ENCODE results near the gene CDR2.

The CDR2 gene

GRCh38 chr16:22337849-22338635 lies 36.4 kb downstream of the CDR2 start:
- no peak overlapping the region for H3K4me2 ChIP-seq
- H3K9ac ChIP-seq = no peak overlapping the region
- no peaks in the 10 kb centered on the region for H4K20me1 ChIP-seq
- H3K27ac ChIP-seq = no peak overlapping the region
- no peak overlapping the region for H3K4me3 ChIP-seq
- H3K36me3 ChIP-seq = peaks cover 44% of the 10 kb centered on the region
- TF ChIP-seq Cebpa-rat (IDR thresholded peaks at IDR 0.05) = no peak
- H3K9me3 ChIP-seq = peaks cover 62% of the 10 kb centered on the region
- no peaks in the 10 kb centered on the region for H3K27me3 ChIP-seq
- no peaks in the 10 kb centered on the region for H3K4me1 ChIP-seq

- Histone ChIP-seq H3K9me3 (peaks cover 62% of the 10 kb centered on the region), H3K9ac (no peak overlapping the region), H3K27ac (no peak overlapping the region), H3K4me1 (no peaks in the 10 kb centered on the region), H3K4me3 (no peak overlapping the region), H4K20me1 (no peaks in the 10 kb centered on the region), H3K27me3 (no peaks in the 10 kb centered on the region), H3K36me3 (peaks cover 54% of the 10 kb centered on the region), H3K4me2 (no peak overlapping the region)
- no peak for TF ChIP-seq Cebpa-rat (IDR thresholded peaks at IDR 0.05)
These were observed 37.4 kb downstream of the CDR2 start for GRCh38 chr16:22337045-22337444.

GRCh38 chr16:22336581-22336980 lies 37.8 kb downstream of the CDR2 start:
- no peak overlapping the region for H3K27ac ChIP-seq
- H3K4me2 ChIP-seq = no peak overlapping the region
- no peaks in the 10 kb centered on the region for H4K20me1 ChIP-seq
- no peaks in the 10 kb centered on the region for H3K27me3 ChIP-seq
- no peak overlapping the region for H3K4me3 ChIP-seq
- H3K4me1 ChIP-seq = no peaks in the 10 kb centered on the region
- no peak overlapping the region for H3K9ac ChIP-seq
- no peak for TF ChIP-seq Cebpa-rat (IDR thresholded peaks at IDR 0.05)
- H3K9me3 ChIP-seq = peaks cover 62% of the 10 kb centered on the region
- peaks cover 58% of the 10 kb centered on the region for H3K36me3 ChIP-seq

GRCh38 chr16:22335668-22336246 lies 38.7 kb downstream of the CDR2 start:
- Histone ChIP-seq H3K27ac (no peak overlapping the region), H4K20me1 (no peaks in the 10 kb centered on the region), H3K4me2 (no peak overlapping the region), H3K9me3 (peaks cover 55% of the 10 kb centered on the region), H3K36me3 (peaks cover 66% of the 10 kb centered on the region), H3K27me3 (no peaks in the 10 kb centered on the region), H3K9ac (no peak overlapping the region), H3K4me1 (no peaks in the 10 kb centered on the region), H3K4me3 (peak overlapping the region; percentile 11; the same call in 1 of the 2 replicates)
- no peak for TF ChIP-seq Cebpa-rat (IDR thresholded peaks at IDR 0.05)

- no peak overlapping the region for H3K27ac ChIP-seq
- no peak overlapping the region for H3K4me2 ChIP-seq
- H3K4me1 ChIP-seq = no peaks in the 10 kb centered on the region
- no peak overlapping the region for H3K9ac ChIP-seq
- TF ChIP-seq Cebpa-rat (IDR thresholded peaks at IDR 0.05) = no peak
- H3K36me3 ChIP-seq = peaks cover 85% of the 10 kb centered on the region
- H4K20me1 ChIP-seq = peaks cover 9% of the 10 kb centered on the region
- H3K9me3 ChIP-seq = peaks cover 35% of the 10 kb centered on the region
- H3K4me3 ChIP-seq = no peak overlapping the region
- no peaks in the 10 kb centered on the region for H3K27me3 ChIP-seq
These were observed 40.9 kb downstream of the CDR2 start for GRCh38 chr16:22333457-22333994.

GRCh38 chr16:22330326-22330725 lies 44.1 kb downstream of the CDR2 start:
- H3K4me3 ChIP-seq = no peak overlapping the region
- peaks cover 5% of the 10 kb centered on the region for H3K9me3 ChIP-seq
- no peak overlapping the region for H3K27ac ChIP-seq
- no peak for TF ChIP-seq Cebpa-rat (IDR thresholded peaks at IDR 0.05)
- H3K27me3 ChIP-seq = no peaks in the 10 kb centered on the region
- H3K4me1 ChIP-seq = no peaks in the 10 kb centered on the region
- H3K36me3 ChIP-seq = peaks cover 100% of the 10 kb centered on the region
- H3K9ac ChIP-seq = no peak overlapping the region
- no peak overlapping the region for H3K4me2 ChIP-seq
- H4K20me1 ChIP-seq = peaks cover 39% of the 10 kb centered on the region

- no peaks in the 10 kb centered on the region for H3K4me1 ChIP-seq
- TF ChIP-seq Cebpa-rat (IDR thresholded peaks at IDR 0.05) = no peak
- no peaks in the 10 kb centered on the region for H3K27me3 ChIP-seq
- H3K27ac ChIP-seq = no peak overlapping the region
- H3K36me3 ChIP-seq = peaks cover 100% of the 10 kb centered on the region
- no peak overlapping the region for H3K4me2 ChIP-seq
- no peak overlapping the region for H3K4me3 ChIP-seq
- peaks cover 48% of the 10 kb centered on the region for H4K20me1 ChIP-seq
- H3K9ac ChIP-seq = no peak overlapping the region
- no peaks in the 10 kb centered on the region for H3K9me3 ChIP-seq
These were observed 45.2 kb downstream of the CDR2 start for GRCh38 chr16:22329199-22329695.

- peaks cover 55% of the 10 kb centered on the region for H4K20me1 ChIP-seq
- H3K4me1 ChIP-seq = no peaks in the 10 kb centered on the region
- no peaks in the 10 kb centered on the region for H3K27me3 ChIP-seq
- no peak overlapping the region for H3K4me2 ChIP-seq
- no peak overlapping the region for H3K4me3 ChIP-seq
- H3K27ac ChIP-seq = no peak overlapping the region
- no peaks in the 10 kb centered on the region for H3K9me3 ChIP-seq
- H3K36me3 ChIP-seq = peaks cover 100% of the 10 kb centered on the region
- no peak for TF ChIP-seq Cebpa-rat (IDR thresholded peaks at IDR 0.05)
- H3K9ac ChIP-seq = no peak overlapping the region
These were observed 46.2 kb downstream of the CDR2 start for GRCh38 chr16:22328081-22328725.

- H3K9me3 ChIP-seq = no peaks in the 10 kb centered on the region
- no peak overlapping the region for H3K4me3 ChIP-seq
- no peak for TF ChIP-seq Cebpa-rat (IDR thresholded peaks at IDR 0.05)
- H3K9ac ChIP-seq = 0 out of 2 replicates have a peak overlapping the region, but pooled peaks have one; percentile 6
- no peak overlapping the region for H3K4me2 ChIP-seq
- H4K20me1 ChIP-seq = peaks cover 63% of the 10 kb centered on the region
- peaks cover 100% of the 10 kb centered on the region for H3K36me3 ChIP-seq
- H3K27me3 ChIP-seq = no peaks in the 10 kb centered on the region
- H3K4me1 ChIP-seq = no peaks in the 10 kb centered on the region
- no peak overlapping the region for H3K27ac ChIP-seq
These were observed 47.0 kb downstream of the CDR2 start for GRCh38 chr16:22327446-22327775.

Data from BLaER1 (cell line).